HG02884 (cell line): Measurements from ENCODE around the gene SUPT4H1.
"Not testable (repeated sequence)": the region's sequence is repeated elsewhere in the genome, so short reads cannot be mapped to it uniquely, and the experiment has no call there.

Experiments used
- ATAC-seq: cut with Tn5 transposase; IDR thresholded peaks from one replicate; pipeline ENCODE4 v1.9.1; 2021; ENCODE audit warnings: mild to moderate bottlenecking, moderate library complexity; ENCODE audit not compliant: unreplicated experiment

Gene SUPT4H1

GRCh38 chr17:58343131-58343530, 8.9 kb downstream of the SUPT4H1 start:
- ATAC-seq, result no peak

- ATAC-seq, result no peak
Measured at GRCh38 chr17:58341861-58342475, 10.0 kb downstream of the SUPT4H1 start.

- not testable (repeated sequence) for ATAC-seq
Measured at GRCh38 chr17:58341136-58341860, 10.7 kb downstream of the SUPT4H1 start.

- no peak for ATAC-seq
Measured at GRCh38 chr17:58340405-58340876, 11.6 kb downstream of the SUPT4H1 start.

GRCh38 chr17:58339755-58340404, 12.1 kb downstream of the SUPT4H1 start:
- no peak for ATAC-seq

GRCh38 chr17:58338841-58339754, 12.9 kb downstream of the SUPT4H1 start:
- ATAC-seq, result peak; percentile 24

GRCh38 chr17:58338454-58338840, 13.6 kb downstream of the SUPT4H1 start:
- ATAC-seq, result no peak

GRCh38 chr17:58337600-58338453, 14.2 kb downstream of the SUPT4H1 start:
- peak; percentile 41 for ATAC-seq

GRCh38 chr17:58337210-58337599, 14.8 kb downstream of the SUPT4H1 start:
- no peak for ATAC-seq

GRCh38 chr17:58336456-58337209, 15.4 kb downstream of the SUPT4H1 start:
- no peak for ATAC-seq

GRCh38 chr17:58335779-58336455, 16.1 kb downstream of the SUPT4H1 start:
- ATAC-seq, result no peak

- no peak for ATAC-seq
Measured at GRCh38 chr17:58335061-58335731, 16.8 kb downstream of the SUPT4H1 start.

GRCh38 chr17:58334661-58335060, 17.3 kb downstream of the SUPT4H1 start:
- no peak for ATAC-seq

- ATAC-seq, result no peak
Measured at GRCh38 chr17:58334256-58334655, 17.7 kb downstream of the SUPT4H1 start.

- ATAC-seq, result no peak
Measured at GRCh38 chr17:58333736-58334207, 18.2 kb downstream of the SUPT4H1 start.

- no peak for ATAC-seq
Measured at GRCh38 chr17:58332778-58333735, 18.9 kb downstream of the SUPT4H1 start.
